ENCODE results near the gene VRK3. TPM values are rescaled to one million over a fixed set of nuclear protein-coding genes. Genes with fewer than 3 reads are reported as not detected.
"Not testable (repeated sequence)": the region's sequence is repeated elsewhere in the genome, so short reads cannot be mapped to it uniquely, and the experiment has no call there.

Gene VRK3
- total RNA-seq, 2 experiments from 2014 or later = 65.1 to 65.4 TPM

DNA sequence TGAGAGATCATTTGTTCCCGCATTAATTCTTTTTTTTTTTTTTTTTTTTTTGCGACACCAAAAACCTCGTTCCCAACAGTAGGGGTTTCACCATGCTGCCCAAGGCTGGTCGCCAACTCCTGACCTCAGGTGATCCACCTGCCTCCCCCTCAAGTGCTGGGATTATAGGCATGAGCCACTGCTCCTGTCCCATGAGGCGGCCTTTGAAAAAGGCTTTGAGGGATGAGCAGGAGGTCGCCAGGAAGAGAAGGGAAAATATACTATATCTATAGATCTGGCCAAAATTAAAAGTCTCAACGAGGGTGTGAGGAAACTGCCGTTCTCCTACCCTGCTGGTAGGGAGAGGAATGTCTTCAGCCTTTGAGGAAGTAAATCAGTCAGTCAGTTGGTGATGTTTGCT lies 26.8 kb upstream of the VRK3 start:
- H3K4me1 ChIP-seq (ENCODE audit: insufficient read depth, low read length) = peaks cover 20% of the 10 kb centered on the region
- Mint-ChIP-seq H3K4me3 (peak overlapping the region; percentile 50), H3K27me3 (peaks cover 4% of the 10 kb centered on the region), H3K9me3 (no peaks in the 10 kb centered on the region), H3K4me1 (ENCODE audit: low read depth) (peaks cover 18% of the 10 kb centered on the region), H3K36me3 (ENCODE audit: low read depth) (peaks cover 30% of the 10 kb centered on the region), H3K27ac (no peak overlapping the region)
- intact Hi-C loops (cut with DNase I, micrococcal nuclease) = loop anchor here in 1 of 2 experiments (2.0 kb wide), 1 partner anchor 27 kb away; the partner anchor contains the start of gene VRK3
- no peak for ATAC-seq (ENCODE audit: poor library complexity)
- ChIA-PET POLR2A (interaction anchor here (1.5 kb wide), 1 partner anchor 123 kb away, joined by 3 read pairs; the partner anchor contains the start of genes ATF5 and NUP62), CTCF (interaction anchor here (0.6 to 0.7 kb wide), 2 partner anchors 162 to 1944 kb away, joined by 3 read pairs; no protein-coding TSS in a partner anchor)
- no peak for DNase-seq
- TF ChIP-seq, protein P1, sequence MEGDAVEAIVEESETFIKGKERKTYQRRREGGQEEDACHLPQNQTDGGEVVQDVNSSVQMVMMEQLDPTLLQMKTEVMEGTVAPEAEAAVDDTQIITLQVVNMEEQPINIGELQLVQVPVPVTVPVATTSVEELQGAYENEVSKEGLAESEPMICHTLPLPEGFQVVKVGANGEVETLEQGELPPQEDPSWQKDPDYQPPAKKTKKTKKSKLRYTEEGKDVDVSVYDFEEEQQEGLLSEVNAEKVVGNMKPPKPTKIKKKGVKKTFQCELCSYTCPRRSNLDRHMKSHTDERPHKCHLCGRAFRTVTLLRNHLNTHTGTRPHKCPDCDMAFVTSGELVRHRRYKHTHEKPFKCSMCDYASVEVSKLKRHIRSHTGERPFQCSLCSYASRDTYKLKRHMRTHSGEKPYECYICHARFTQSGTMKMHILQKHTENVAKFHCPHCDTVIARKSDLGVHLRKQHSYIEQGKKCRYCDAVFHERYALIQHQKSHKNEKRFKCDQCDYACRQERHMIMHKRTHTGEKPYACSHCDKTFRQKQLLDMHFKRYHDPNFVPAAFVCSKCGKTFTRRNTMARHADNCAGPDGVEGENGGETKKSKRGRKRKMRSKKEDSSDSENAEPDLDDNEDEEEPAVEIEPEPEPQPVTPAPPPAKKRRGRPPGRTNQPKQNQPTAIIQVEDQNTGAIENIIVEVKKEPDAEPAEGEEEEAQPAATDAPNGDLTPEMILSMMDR (IDR thresholded peaks at IDR 0.05) = no peak
- H3K27ac ChIP-seq (ENCODE audit: low read depth in 1 of 2, low read length in 2 of 2) = no peak overlapping the region
- H3K27me3 ChIP-seq (ENCODE audit: control insufficient read depth in 1 of 2, insufficient read depth in 2 of 2, low read length in 2 of 2) = no peaks in the 10 kb centered on the region
- no peaks in the 10 kb centered on the region for H3K9me3 ChIP-seq (ENCODE audit: control insufficient read depth in 1 of 2, insufficient read depth in 1 of 2, low read length in 2 of 2)
- no peak overlapping the region for H3K4me3 ChIP-seq (ENCODE audit: low read length)
- no peaks in the 10 kb centered on the region for H3K36me3 ChIP-seq (ENCODE audit: insufficient read depth, low read length)

DNA sequence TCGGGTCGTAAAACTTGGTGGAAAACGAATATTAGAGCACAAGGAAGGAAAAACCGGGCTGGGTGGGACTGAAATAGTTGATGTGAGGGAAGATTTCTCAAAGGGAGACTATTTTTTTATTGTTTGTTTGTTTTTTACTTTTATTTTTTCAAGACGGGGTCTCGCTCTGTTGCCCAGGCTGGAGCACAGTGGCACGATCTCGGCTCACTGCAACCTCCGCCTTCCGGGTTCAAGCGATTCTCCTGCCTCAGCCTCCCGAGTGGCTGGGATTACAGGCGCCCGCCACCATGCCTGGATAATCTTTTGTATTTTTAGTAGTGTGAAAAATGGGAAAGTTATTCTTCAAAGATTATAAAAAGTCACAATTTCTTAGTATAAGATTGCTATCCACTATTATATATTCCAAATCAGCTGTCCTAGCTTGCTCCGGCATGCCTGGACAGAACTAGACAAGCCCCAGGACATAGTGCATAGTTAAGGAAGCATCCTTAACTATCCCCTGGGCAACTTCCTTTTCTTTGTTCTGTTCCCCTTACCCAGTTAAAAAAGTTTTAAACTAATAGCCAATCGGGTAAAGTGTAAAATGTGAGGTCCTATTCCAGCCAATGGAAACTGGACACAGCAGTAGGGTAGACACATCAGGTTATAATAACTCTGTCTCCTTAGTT lies 26.2 kb upstream of the VRK3 start:
- H3K9me3 ChIP-seq (ENCODE audit: control insufficient read depth in 1 of 2, insufficient read depth in 1 of 2, low read length in 2 of 2); H3K27me3 Mint-ChIP-seq; DNase-seq; H3K36me3 ChIP-seq (ENCODE audit: insufficient read depth, low read length); ATAC-seq (ENCODE audit: poor library complexity); H3K27me3 ChIP-seq (ENCODE audit: control insufficient read depth in 1 of 2, insufficient read depth in 2 of 2, low read length in 2 of 2); H3K9me3 Mint-ChIP-seq: not testable (repeated sequence)
- H3K27ac ChIP-seq (ENCODE audit: low read depth in 1 of 2, low read length in 2 of 2) = peak overlapping the region; percentile 69 to 89
- POLR2A ChIA-PET = interaction anchor here (0.9 to 1.5 kb wide), 4 partner anchors 26 to 175 kb away, joined by 3 to 4 read pairs (median 4); partner anchors contain the start of genes ATF5, NUP62 and ZNF473
- Mint-ChIP-seq H3K4me1 (ENCODE audit: low read depth) (peaks cover 18% of the 10 kb centered on the region), H3K36me3 (ENCODE audit: low read depth) (peaks cover 36% of the 10 kb centered on the region), H3K4me3 (peak overlapping the region; percentile 93), H3K27ac (peak overlapping the region; percentile 94)
- H3K4me3 ChIP-seq (ENCODE audit: low read length) = peak overlapping the region; percentile 75
- intact Hi-C loops (cut with DNase I, micrococcal nuclease) = loop anchor here in 1 of 2 experiments (2.0 kb wide), 1 partner anchor 27 kb away; the partner anchor contains the start of gene VRK3
- H3K4me1 ChIP-seq (ENCODE audit: insufficient read depth, low read length) = peaks cover 20% of the 10 kb centered on the region
- CTCF ChIA-PET = interaction anchor here (0.6 to 0.7 kb wide), 2 partner anchors 161 to 1943 kb away, joined by 3 read pairs; no protein-coding TSS in a partner anchor

DNA sequence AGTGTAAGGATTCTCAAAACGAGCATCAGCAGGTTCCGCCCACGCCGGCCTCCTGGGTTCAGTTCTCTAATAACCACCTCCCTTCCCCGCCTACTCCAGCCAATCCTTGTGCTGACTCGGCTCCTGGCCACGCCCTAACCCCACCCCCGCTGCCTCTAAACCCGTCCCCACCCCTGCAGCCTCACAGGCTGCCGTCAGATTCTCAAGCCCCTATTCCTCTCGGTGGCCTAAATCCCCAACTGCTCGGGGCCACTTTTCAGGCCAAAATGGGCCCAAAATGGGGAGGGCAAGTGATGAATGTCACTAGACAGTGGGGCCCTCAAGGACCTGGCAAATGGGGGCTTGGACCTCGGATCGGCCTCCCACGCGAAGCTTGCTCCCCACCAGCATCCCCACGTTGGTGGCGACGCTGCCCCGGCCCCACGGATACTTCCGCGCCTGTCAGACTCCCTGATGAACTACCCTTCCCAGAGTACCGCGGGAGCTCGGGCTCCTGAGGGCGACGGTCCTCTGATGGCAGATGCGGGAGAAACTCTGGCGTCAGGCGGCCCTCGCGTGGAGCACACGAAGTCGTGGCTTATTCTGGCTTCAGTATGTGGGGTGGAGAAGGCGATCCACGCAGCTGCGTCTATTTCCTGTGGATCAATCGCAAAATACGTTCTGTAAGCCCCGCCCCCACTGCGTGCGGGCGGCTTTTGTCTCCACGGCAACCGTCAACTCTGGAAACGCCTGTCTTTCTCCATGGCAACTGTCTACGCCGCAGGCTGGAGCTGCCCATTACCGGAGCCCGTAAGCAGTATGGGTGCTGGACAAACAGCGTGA lies 25.4 kb upstream of the VRK3 start:
- peaks cover under 1% of the 10 kb centered on the region for H3K27me3 Mint-ChIP-seq
- peak overlapping the region; percentile 75 for H3K4me3 ChIP-seq (ENCODE audit: low read length)
- peaks cover 20% of the 10 kb centered on the region for H3K4me1 ChIP-seq (ENCODE audit: insufficient read depth, low read length)
- H3K27ac ChIP-seq (ENCODE audit: low read depth in 1 of 2, low read length in 2 of 2) = peak overlapping the region; percentile 69 to 89
- H3K36me3 Mint-ChIP-seq (ENCODE audit: low read depth) = peaks cover 43% of the 10 kb centered on the region
- intact Hi-C loops (cut with DNase I, micrococcal nuclease) = loop anchor here in 1 of 2 experiments (2.0 kb wide), 1 partner anchor 26 kb away; the partner anchor contains the start of gene VRK3
- H3K27me3 ChIP-seq (ENCODE audit: control insufficient read depth in 1 of 2, insufficient read depth in 2 of 2, low read length in 2 of 2) = no peaks in the 10 kb centered on the region
- ChIA-PET POLR2A (interaction anchor here (0.8 to 1.5 kb wide), 5 partner anchors 25 to 754 kb away, joined by 3 to 4 read pairs (median 4); partner anchors contain the start of genes ATF5, NUP62 and ZNF473), CTCF (no interaction called here)
- H3K4me3 Mint-ChIP-seq = peak overlapping the region; percentile 93
- DNase-seq (peak; percentile 64 to 95 (median 81)), ATAC-seq (ENCODE audit: poor library complexity) (peak; percentile 82)
- peaks cover 18% of the 10 kb centered on the region for H3K4me1 Mint-ChIP-seq (ENCODE audit: low read depth)
- peaks cover 9% of the 10 kb centered on the region for H3K36me3 ChIP-seq (ENCODE audit: insufficient read depth, low read length)
- H3K9me3 ChIP-seq (ENCODE audit: control insufficient read depth in 1 of 2, insufficient read depth in 1 of 2, low read length in 2 of 2) = peaks cover 6 to 10% of the 10 kb centered on the region in 2 experiments
- H3K27ac Mint-ChIP-seq = peak overlapping the region; percentile 94
- H3K9me3 Mint-ChIP-seq = no peaks in the 10 kb centered on the region
- TF ChIP-seq, protein P1 (IDR thresholded peaks at IDR 0.05) = no peak

Data from CD4-positive, alpha-beta T cell (primary cell).